Kidney capillary endothelial cell (primary cell): ENCODE measurements around the gene HSFX2.
"Not testable (repeated sequence)": the region's sequence is repeated elsewhere in the genome, so short reads cannot be mapped to it uniquely, and the experiment has no call there.

Experiments used
- DNase-seq: peaks from one replicate; pipeline ENCODE4 v3.0.0-alpha.2; 2018; ENCODE audit warnings: low spot score

HSFX2 gene, protein sequence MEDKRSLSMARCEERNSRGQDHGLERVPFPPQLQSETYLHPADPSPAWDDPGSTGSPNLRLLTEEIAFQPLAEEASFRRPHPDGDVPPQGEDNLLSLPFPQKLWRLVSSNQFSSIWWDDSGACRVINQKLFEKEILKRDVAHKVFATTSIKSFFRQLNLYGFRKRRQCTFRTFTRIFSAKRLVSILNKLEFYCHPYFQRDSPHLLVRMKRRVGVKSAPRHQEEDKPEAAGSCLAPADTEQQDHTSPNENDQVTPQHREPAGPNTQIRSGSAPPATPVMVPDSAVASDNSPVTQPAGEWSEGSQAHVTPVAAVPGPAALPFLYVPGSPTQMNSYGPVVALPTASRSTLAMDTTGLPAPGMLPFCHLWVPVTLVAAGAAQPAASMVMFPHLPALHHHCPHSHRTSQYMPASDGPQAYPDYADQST

DNA sequence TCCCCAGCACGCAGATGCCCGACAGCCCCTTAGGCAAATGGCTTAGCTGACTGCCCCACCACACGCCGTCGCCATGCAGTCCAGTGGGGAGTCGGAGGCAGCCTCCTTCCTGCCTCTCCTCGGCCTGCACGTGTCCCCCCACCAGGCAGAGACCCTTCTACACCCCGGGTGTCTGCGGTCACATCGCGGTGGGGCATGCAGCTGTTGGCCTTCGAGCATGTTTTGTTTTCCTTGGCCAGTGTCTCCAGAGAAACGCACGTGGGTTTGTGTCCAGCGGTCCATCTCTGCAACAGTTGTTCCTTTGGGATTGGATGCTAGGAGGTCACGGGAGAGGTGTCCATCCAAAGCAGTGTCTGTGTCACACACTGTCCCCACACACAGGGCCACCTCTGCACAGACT lies at the start of gene HSFX2:
HSFX2 (minus strand) TSS at position 101 of the 400 bp plus-strand sequence. CDS start 614 bp downstream, outside the sequence.
- DNase-seq: not testable (repeated sequence)

GRCh38 chrX:149643496-149643895 lies 48.4 kb upstream of the HSFX2 start:
- no peak for DNase-seq

DNA sequence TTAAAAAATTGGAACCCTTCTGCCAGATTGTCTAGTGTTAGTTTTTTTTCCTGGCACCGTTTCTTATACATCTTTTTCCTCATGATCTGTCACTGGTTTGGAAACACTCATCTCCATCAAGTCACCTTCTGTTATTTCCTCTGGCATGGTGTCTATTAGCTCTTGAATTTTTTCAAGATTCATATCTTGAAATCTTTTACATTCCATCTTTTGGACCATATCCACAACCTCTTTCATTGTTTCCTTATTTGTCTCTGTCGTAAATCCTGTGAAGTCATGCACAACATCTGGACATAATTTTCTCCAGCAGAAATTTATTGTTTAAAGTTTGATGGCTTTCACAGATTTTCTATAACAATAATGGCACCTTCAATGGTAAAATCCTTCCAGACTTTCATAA lies 46.7 kb upstream of the HSFX2 start:
- DNase-seq: no peak

DNA sequence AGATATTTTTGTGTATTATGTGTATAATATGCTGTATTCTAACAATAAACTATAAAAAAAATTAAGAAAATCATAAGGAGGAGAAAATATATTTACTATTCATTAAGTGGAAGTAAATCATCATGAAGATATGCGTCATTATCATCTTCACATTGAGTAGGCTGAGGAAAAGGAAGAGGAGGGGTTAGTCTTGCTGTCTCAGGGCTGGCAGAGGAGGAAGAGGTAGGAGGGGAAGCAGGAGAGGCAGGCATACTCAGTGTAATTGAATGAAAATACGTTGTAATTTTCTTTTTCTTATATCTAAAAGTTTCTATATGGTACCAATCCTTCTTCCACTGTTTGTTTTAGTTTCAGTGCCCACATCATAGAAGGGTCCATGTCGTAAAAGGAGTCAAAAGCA lies 46.3 kb upstream of the HSFX2 start:
- DNase-seq: no peak

DNA sequence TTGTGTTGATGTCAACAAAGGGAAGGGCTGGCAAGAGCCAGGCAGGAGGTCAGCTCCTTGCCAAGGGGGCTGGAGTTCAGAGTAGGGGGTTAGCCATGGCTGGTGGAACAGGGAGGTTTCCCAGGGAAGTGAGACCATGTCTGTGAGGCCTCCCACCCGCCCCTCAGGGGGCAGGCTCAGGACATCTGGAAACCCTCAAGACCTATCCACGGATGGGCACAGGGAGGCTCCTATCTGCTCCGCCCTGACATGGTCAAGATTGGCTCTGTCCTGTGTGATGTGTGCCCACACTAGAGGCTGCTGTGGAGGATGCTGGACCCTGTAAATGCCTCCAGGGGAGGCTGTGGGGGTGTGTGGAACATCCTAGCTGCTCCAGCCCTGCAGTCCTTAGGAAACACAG lies 44.5 kb upstream of the HSFX2 start:
- no peak for DNase-seq

DNA sequence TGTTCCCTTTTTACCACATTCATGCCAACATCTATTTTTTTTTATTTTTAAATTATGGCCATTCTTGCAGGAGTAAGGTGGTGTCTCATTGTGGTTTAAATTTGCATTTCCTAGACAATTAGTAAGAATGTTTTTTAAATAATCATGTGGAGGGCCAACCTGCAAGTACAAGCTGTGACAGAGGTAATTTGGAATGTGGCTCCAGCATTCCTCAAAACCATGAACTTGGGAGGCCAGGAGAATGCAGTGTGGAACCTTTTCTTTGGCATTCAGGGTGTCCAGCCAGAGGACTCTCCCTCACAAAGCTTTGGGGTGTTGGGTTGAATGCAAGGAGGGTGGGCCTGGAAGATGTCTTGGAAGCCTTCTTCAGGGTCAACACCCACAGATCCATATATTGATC lies 43.7 kb upstream of the HSFX2 start:
- no peak for DNase-seq

- DNase-seq: no peak
Measured at GRCh38 chrX:149633511-149633910, 38.4 kb upstream of the HSFX2 start.

DNA sequence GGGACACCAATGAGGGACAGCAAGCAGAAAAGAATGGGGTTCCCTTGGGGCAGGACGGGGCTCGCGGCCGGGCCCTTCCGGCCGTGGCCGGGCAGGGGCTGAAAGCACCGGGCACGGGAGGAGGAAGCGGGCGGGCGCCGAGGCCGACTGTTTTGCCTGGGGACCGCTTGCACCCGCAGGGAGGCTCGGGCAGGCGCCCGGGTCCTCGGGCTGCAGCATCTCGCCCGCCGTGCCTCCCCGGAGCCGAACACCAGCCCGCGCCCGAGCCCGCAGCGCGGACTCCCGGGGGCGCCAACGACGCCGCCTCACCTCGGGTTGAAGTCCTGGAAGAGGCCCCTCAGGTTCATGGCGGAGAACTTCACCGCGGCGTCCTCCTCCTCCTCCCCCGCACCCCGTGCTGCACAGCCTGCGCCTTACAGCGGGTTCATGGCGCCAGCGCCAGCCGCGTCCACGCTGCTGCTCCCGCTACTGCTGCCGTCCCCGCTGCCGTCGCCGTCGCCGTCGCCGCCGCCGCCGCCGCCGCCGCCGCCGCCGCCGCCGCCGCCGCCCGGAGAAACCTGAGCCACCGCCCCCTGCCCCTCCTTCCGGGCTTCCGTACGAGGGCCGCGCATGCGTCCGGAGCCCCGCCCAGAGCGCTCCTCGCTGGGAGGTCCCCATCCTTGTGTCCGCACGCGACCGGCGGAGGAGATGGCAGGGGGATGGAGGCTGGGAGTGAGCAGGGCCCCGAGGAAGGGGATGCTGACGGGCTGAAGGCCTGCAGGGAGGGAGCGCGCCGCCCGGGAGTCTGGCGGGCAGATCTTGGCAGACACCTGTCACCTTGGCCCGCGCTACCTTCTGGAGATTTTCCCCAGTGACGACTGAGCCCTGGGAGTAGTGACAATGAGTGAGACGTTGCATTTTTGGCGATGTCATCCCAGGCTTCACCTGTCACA lies 36.4 kb upstream of the HSFX2 start, which contains the start of gene TMEM185A:
TMEM185A (minus strand) TSS at position 559 of the 932 bp plus-strand sequence; CDS start at position 347, 212 bp downstream.
- DNase-seq: peak; percentile 7

GRCh38 chrX:149630681-149631233 lies 35.6 kb upstream of the HSFX2 start:
- peak; percentile 7 for DNase-seq

- no peak for DNase-seq
Measured at GRCh38 chrX:149629730-149630387, 34.7 kb upstream of the HSFX2 start.

DNA sequence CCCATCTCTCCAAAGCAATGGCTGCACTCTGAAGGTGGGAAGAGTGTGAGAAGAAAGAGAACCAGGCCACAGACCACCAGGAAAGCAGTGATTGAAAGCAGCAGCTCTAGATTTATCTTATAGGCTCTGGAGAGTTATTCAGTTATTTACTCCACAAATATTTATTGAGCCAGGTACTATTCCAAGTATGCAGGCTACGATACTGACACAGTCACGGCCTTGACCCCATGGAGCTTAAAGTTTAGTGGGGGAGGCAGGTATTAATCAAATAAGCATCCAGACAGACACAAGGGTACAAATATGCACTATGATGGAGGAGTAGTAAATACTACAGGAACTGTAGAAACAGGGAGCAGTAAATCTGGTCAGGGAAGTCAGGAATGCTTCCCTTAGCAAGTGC lies 33.7 kb upstream of the HSFX2 start:
- DNase-seq: no peak

- no peak for DNase-seq
Measured at GRCh38 chrX:149628280-149628679, 33.2 kb upstream of the HSFX2 start.

- not testable (repeated sequence) for DNase-seq
Measured at GRCh38 chrX:149626829-149627228, 31.7 kb upstream of the HSFX2 start.

DNA sequence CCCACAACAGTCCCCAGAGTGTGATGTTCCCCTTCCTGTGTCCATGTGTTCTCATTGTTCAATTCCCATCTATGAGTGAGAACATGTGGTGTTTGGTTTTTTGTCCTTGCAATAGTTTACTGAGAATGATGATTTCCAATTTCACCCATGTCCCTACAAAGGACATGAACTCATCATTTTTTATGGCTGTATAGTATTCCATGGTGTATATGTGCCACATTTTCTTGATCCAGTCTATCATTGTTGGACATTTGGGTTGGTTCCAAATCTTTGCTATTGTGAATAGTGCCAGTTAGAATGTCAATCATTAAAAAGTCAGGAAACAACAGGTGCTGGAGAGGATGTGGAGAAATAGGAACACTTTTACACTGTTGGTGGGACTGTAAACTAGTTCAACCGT lies 24.5 kb upstream of the HSFX2 start:
- DNase-seq: not testable (repeated sequence)

DNA sequence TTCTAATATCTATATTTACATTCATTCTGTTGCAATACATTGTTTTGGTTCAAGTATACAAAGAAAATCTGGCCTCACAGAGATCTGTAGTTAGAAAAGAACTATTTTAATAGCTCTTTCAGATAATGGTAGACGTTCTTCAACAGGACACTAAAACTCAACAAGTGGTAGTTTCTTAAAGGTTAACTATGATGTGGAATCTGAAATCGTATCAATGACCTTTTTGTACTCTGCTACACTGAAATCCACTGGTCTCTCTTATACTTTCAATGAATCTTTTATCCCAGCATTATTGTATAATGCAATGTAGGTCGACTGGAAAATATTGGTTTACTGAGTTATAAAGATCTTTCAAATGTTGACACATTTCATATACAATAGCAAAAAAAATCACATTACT lies 23.8 kb upstream of the HSFX2 start:
- no peak for DNase-seq

DNA sequence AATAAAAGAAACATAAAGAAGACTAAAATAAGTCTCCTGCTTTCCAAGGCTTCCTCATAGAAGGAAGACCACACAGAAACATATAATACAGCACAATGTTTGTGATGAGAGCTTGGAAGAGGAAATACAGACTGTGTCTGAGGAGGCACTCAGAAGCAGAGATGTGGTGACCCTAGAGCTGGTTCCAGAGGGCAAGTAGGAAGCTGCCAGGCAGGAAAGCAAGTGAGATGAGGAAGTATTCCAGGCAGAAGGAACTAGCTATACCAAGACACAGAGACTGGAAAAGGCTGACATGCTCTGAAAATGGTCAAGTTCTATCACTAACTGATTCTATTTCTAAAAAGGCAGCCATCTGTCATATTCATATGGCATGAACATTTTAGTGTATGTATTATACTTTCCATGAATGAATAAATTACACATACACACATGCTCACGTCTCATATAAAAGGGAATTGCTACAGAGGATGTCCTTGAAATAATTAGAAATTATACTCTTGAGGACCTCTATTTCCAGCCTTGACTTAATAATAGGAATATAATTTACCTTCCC lies 16.6 kb upstream of the HSFX2 start:
- DNase-seq: no peak

DNA sequence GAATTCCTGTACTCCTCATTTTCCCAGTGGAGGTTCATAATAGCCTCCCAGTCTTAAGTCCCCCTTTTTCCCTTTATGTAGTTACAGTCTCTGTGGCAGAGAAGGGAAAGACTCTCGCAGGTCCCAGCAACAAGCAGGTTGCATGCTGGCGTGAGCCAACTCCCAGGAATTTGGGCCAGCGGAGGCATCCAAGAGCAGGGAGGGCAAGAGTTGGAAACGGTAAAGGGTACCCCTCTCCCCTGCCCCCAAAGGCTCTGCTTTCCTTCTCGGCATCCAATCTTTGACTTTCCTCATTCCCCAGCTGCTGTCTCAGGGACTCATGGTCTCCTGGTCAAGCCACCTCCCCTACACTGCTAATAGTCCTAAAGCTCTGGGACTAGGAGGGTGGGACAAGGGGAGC lies 15.4 kb upstream of the HSFX2 start:
- no peak for DNase-seq

DNA sequence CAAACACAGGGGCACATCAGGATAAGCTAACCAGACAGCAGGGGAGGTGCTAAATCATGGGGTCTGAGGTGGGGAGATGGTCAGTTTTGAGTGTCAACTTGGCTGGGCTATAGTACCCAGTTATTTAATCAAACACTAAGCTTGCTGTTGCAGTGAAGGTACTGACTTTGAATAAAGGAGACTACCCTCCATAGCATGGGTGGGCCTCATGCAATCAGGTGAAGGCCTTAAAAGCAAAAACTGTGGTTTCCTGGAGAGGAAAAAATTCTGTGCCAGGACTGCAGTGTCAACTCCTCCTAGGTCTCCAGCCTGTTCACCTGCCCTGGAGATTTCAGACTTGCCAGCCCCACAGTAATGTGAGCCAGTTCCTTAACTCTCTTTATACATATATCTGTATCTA lies 12.6 kb upstream of the HSFX2 start:
- DNase-seq: no peak

DNA sequence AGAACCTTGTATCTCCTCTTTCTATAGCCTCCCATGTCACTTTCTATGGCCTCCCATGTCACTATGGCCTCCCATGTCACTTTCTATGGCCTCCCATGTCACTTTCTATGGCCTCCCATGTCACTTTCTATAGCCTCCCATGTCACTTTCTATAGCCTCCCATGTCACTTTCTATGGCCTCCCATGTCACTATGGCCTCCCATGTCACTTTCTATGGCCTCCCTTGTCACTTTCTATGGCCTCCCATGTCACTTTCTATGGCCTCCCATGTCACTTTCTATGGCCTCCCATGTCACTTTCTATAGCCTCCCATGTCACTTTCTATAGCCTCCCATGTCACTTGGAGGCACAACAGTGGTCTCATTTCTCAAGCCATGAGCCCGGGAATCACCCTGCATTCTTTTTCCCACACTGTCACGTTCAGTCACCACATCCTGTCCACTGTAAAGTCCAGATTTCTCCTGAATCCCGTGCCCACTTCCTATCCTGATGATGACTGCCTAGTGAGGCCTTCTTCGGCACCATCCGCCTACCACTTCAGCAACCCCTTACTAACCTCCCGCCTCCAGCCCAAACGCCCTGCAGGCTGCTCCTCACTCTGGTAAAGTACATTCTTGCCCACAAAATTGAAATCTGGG lies 10.3 kb upstream of the HSFX2 start:
- DNase-seq: not testable (repeated sequence)

GRCh38 chrX:149598603-149599002 lies 3.5 kb upstream of the HSFX2 start:
- DNase-seq: not testable (repeated sequence)

- DNase-seq: not testable (repeated sequence)
Measured at GRCh38 chrX:149595943-149596342, 829 bp upstream of the HSFX2 start.
